H9 (cell line): ENCODE measurements around the gene GPC1. TPM values are rescaled to one million over a fixed set of nuclear protein-coding genes. Genes with fewer than 3 reads are reported as not detected.

ENCODE experiments used
- DNase-seq: peaks from one replicate; pipeline ENCODE4 v3.0.0-alpha.2; 2017
- H2AFZ ChIP-seq: one replicate; pipeline ENCODE4 v1.6.1; 2013; ENCODE audit warnings: mild to moderate bottlenecking, low read length, control low read depth, moderate library complexity
- H2AK5ac ChIP-seq: 2 replicates; pipeline ENCODE4 v1.6.1; 2013; ENCODE audit warnings: low read length, control low read depth, mixed read lengths; ENCODE audit not compliant: insufficient read length
- H2BK120ac ChIP-seq: one replicate; pipeline ENCODE4 v1.6.1; 2013; ENCODE audit warnings: low read depth, mild to moderate bottlenecking, low read length, control low read depth, inconsistent platforms; ENCODE audit not compliant: poor library complexity, severe bottlenecking
- H2BK12ac ChIP-seq: 2 replicates; pipeline ENCODE4 v1.6.1; 2013; ENCODE audit warnings: low read length, control low read depth, mixed read lengths, low read depth; ENCODE audit not compliant: insufficient read length
- H2BK15ac ChIP-seq: 2 replicates; pipeline ENCODE4 v1.6.1; 2013; ENCODE audit warnings: low read depth, low read length, control low read depth
- H2BK20ac ChIP-seq: one replicate; pipeline ENCODE4 v1.6.1; 2013; ENCODE audit warnings: low read depth, mild to moderate bottlenecking, low read length, control low read depth, inconsistent platforms; ENCODE audit not compliant: poor library complexity, severe bottlenecking
- H2BK5ac ChIP-seq: 2 replicates; pipeline ENCODE4 v1.6.1; 2013; ENCODE audit warnings: low read length, control low read depth, mixed read lengths; ENCODE audit not compliant: insufficient read length
- H3K14ac ChIP-seq: 2 replicates; pipeline ENCODE4 v1.6.1; 2013; ENCODE audit warnings: low read length, control low read depth; ENCODE audit not compliant: insufficient read depth
- H3K18ac ChIP-seq: 2 replicates; pipeline ENCODE4 v1.6.1; 2013; ENCODE audit warnings: low read depth, mild to moderate bottlenecking, mixed read lengths, low read length, control low read depth; ENCODE audit not compliant: insufficient read length
- H3K23ac ChIP-seq: 2 replicates; pipeline ENCODE4 v1.6.1; 2013; ENCODE audit warnings: low read length, control low read depth, mixed read lengths, low read depth; ENCODE audit not compliant: insufficient read length
- H3K23me2 ChIP-seq: 2 replicates; pipeline ENCODE4 v1.6.1; 2013; ENCODE audit warnings: low read depth, mild to moderate bottlenecking, mixed read lengths, low read length, control low read depth; ENCODE audit not compliant: insufficient read length, poor library complexity, severe bottlenecking
- H3K27ac ChIP-seq: 2 replicates; pipeline ENCODE4 v1.5.1; 2013; ENCODE audit warnings: low read length, control low read depth, mixed read lengths, low read depth; ENCODE audit not compliant: insufficient read length
- H3K27me3 ChIP-seq: 2 replicates; pipeline ENCODE4 v1.6.1; 2013; ENCODE audit warnings: low read length, control low read depth, inconsistent platforms; ENCODE audit not compliant: insufficient read depth
- H3K4ac ChIP-seq: 2 replicates; pipeline ENCODE4 v1.6.1; 2013; ENCODE audit warnings: low read depth, mild to moderate bottlenecking, control low read depth, inconsistent platforms, low read length, moderate library complexity
- H3K4me1 ChIP-seq: 2 replicates; pipeline ENCODE4 v1.6.1; 2013; ENCODE audit warnings: low read length, control low read depth, inconsistent platforms; ENCODE audit not compliant: insufficient read depth
- H3K4me2 ChIP-seq: 2 replicates; pipeline ENCODE4 v1.6.1; 2013; ENCODE audit warnings: low read length, control low read depth, mixed read lengths; ENCODE audit not compliant: insufficient read length, insufficient read depth
- H3K56ac ChIP-seq: 2 replicates; pipeline ENCODE4 v1.6.1; 2013; ENCODE audit warnings: low read depth, mild to moderate bottlenecking, mixed read lengths, low read length, control low read depth; ENCODE audit not compliant: insufficient read length
- H3K79me1 ChIP-seq: 2 replicates; pipeline ENCODE4 v1.6.1; 2013; ENCODE audit warnings: low read depth, mild to moderate bottlenecking, moderate library complexity, low read length, control low read depth, inconsistent platforms; ENCODE audit not compliant: insufficient read depth, poor library complexity, severe bottlenecking
- H3K79me2 ChIP-seq: 2 replicates; pipeline ENCODE4 v1.6.1; 2013; ENCODE audit warnings: low read length, control low read depth, inconsistent platforms; ENCODE audit not compliant: insufficient read depth
- H3K9ac ChIP-seq: 2 replicates; pipeline ENCODE4 v1.6.1; 2013; ENCODE audit warnings: low read length, control low read depth, mixed read lengths; ENCODE audit not compliant: insufficient read length; ENCODE audit errors: extremely low read depth
- H3K9me3 ChIP-seq: one replicate; pipeline ENCODE4 v1.6.1; 2013; ENCODE audit warnings: low read depth, low read length, inconsistent platforms; ENCODE audit not compliant: control insufficient read depth
- H3T11ph ChIP-seq: one replicate; pipeline ENCODE4 v1.6.1; 2013; ENCODE audit warnings: mild to moderate bottlenecking, low read length, control low read depth, inconsistent platforms
- H4K20me1 ChIP-seq: one replicate; pipeline ENCODE4 v1.6.1; 2013; ENCODE audit not compliant: control insufficient read depth, insufficient read length, insufficient read depth
- H4K5ac ChIP-seq: 2 replicates; pipeline ENCODE4 v1.6.1; 2013; ENCODE audit warnings: low read depth, mild to moderate bottlenecking, mixed read lengths, low read length, control low read depth; ENCODE audit not compliant: insufficient read length
- H4K8ac ChIP-seq: replicated peaks from 2 replicates; pipeline ENCODE4 v1.6.1; 2013; ENCODE audit warnings: low read length, control low read depth, mixed read lengths, low read depth; ENCODE audit not compliant: insufficient read length
- H4K91ac ChIP-seq: 2 replicates; pipeline ENCODE4 v1.6.1; 2013; ENCODE audit warnings: low read depth, mild to moderate bottlenecking, moderate library complexity, mixed read lengths, low read length, control low read depth; ENCODE audit not compliant: insufficient read length
- H3K27ac Mint-ChIP-seq, 3 experiments: 2 replicates in 2 of 3; 3 replicates in 1 of 3; pipeline ENCODE4 v1.8.0; 2020 to 2021; ENCODE audit warnings: mixed read lengths in 3 of 3, mild to moderate bottlenecking in 1 of 3, moderate library complexity in 1 of 3
- H3K27me3 Mint-ChIP-seq: 2 replicates; pipeline ENCODE4 v1.8.0; 2021; ENCODE audit warnings: low read depth, mild to moderate bottlenecking, moderate library complexity, mixed read lengths
- H3K36me3 Mint-ChIP-seq, 3 experiments: 2 replicates in 2 of 3; 3 replicates in 1 of 3; pipeline ENCODE4 v1.8.0; 2020 to 2021; ENCODE audit warnings: low read depth in 3 of 3, mixed read lengths in 3 of 3; ENCODE audit not compliant: insufficient read depth in 1 of 3
- H3K4me1 Mint-ChIP-seq, 2 experiments: 2 replicates each; pipeline ENCODE4 v1.8.0; 2020; ENCODE audit warnings: mixed read lengths in 2 of 2
- H3K4me3 Mint-ChIP-seq, 2 experiments: 2 replicates in 1 of 2; 3 replicates in 1 of 2; pipeline ENCODE4 v1.8.0; 2020 to 2021; ENCODE audit warnings: mild to moderate bottlenecking in 2 of 2, mixed read lengths in 2 of 2, moderate library complexity in 1 of 2
- H3K9me3 Mint-ChIP-seq, 2 experiments: 2 replicates in 1 of 2; 3 replicates in 1 of 2; pipeline ENCODE4 v1.8.0; 2020; ENCODE audit warnings: mild to moderate bottlenecking in 2 of 2, mixed read lengths in 2 of 2, moderate library complexity in 1 of 2
- CTCF ChIP-seq: fragments of 200-600 bp; sonication (generic); conservative IDR thresholded peaks from 3 replicates; pipeline ENCODE4 v1.8.0; 2021; ENCODE audit warnings: antibody characterized with exemption, mild to moderate bottlenecking
- whole genome bisulfite sequencing: extraction: QIAGEN DNeasy Blood & Tissue Kit; methylation state at CpG from one replicate; pipeline ENCODE4 v1.1.7; 2013; ENCODE audit warnings: missing lambda C conversion rate, low lambda C conversion rate, mixed read lengths; ENCODE audit not compliant: insufficient read length; ENCODE audit errors: extremely low coverage; 5-methylcytosine and 5-hydroxymethylcytosine counted together
- total RNA-seq: library from RNA; stranded (reverse); gene quantifications from 2 replicates; pipeline ENCODE4 v1.2.1, GENCODE V29; 2021

Gene GPC1
- total RNA-seq, 1 experiment from 2014 or later, result 39.4 TPM

DNA sequence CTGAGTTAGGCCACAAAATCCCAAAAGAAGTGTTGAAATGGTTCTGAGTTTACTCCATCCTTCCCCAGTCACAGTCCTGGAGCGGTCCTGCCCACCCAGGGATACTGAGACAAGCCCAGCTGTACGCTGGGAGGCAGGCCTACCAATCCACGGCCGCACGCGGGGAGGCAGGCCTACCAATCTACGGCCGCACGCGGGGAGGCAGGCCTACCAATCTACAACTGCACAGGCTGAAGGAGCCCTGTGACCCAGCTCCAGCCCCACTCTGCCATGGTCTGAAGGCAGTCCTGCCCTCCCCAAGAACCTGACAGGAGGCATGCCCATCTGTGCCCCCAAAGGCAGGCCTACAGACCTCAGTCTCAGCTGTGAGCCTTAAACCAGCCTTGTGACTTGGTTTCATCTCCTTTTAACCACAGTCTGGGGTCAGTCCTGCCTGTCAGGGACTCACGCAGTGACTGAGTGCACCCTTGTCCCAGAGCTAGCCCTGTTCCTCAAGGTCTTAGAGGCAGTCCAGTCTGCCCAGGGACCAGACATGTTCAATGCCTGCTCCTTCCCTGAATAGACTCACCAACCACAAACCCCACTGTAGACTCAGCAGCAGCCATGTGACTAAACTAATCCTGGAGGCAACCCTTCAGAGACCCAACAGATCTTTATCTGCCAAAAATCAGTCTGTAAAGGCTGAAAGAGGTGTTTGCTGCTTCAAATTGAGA is 36.8 kb downstream of the GPC1 start:
- H3K4me1 Mint-ChIP-seq, result peaks cover 2 to 3% of the 10 kb centered on the region in 2 experiments; a peak in 2 of 4 replicates
- no peak overlapping the region for H2BK12ac ChIP-seq

More for the DNA sequence above, 36.8 kb downstream of the GPC1 start:
- no peak overlapping the region for H3K27ac Mint-ChIP-seq
- Histone ChIP-seq H3K56ac (no peak overlapping the region), H3K23me2 (no peaks in the 10 kb centered on the region), H4K8ac (no peak overlapping the region), H3T11ph (no peak overlapping the region), H3K79me2 (no peaks in the 10 kb centered on the region), H2BK15ac (no peak overlapping the region), H3K4me1 (no peaks in the 10 kb centered on the region), H2BK120ac (no peak overlapping the region), H3K27ac (no peak overlapping the region), H3K9ac (no peak overlapping the region), H3K79me1 (no peaks in the 10 kb centered on the region), H3K23ac (no peak overlapping the region), H4K5ac (no peak overlapping the region), H2BK5ac (no peak overlapping the region), H3K27me3 (no peaks in the 10 kb centered on the region; the same call in 1 of the 2 replicates), H3K9me3 (no peaks in the 10 kb centered on the region), H2AFZ (no peak overlapping the region), H2AK5ac (no peak overlapping the region), H3K4me2 (no peak overlapping the region), H4K20me1 (no peaks in the 10 kb centered on the region), H3K4ac (no peak overlapping the region), H2BK20ac (no peak overlapping the region), H4K91ac (no peak overlapping the region), H3K18ac (no peak overlapping the region), H3K14ac (no peak overlapping the region; the same call in 1 of the 2 replicates)
- H3K36me3 Mint-ChIP-seq, result no peaks in the 10 kb centered on the region; a peak in 1 of 7 replicates
- no peak overlapping the region for H3K4me3 Mint-ChIP-seq
- H3K27me3 Mint-ChIP-seq, result peaks cover 23% of the 10 kb centered on the region
- H3K9me3 Mint-ChIP-seq, result peaks cover 3 to 7% of the 10 kb centered on the region in 2 experiments
- WGBS, result no CpG with 5 or more reads among the region's 11 CpGs
- no peak for TF ChIP-seq CTCF
- DNase-seq, result no peak
